K562 (cell line): ENCODE results near the gene ZNF302. TPM values are rescaled to one million over a fixed set of nuclear protein-coding genes. Genes with fewer than 3 reads are reported as not detected.

ENCODE experiments used
- FOXK2 ChIP-seq, 2 experiments: fragments of 450-650 bp; IDR thresholded peaks in 1 of 2; conservative IDR thresholded peaks in 1 of 2; 2 replicates each; pipeline ENCODE4 v1.6.1; 2016; ENCODE audit warnings: low read depth in 2 of 2, mild to moderate bottlenecking in 1 of 2
- HDAC1 ChIP-seq, 2 experiments: fragments of 450-650 bp; IDR thresholded peaks; 2 replicates each; pipeline ENCODE4 v1.6.1; 2016 to 2017; ENCODE audit warnings: inconsistent platforms in 1 of 2, mild to moderate bottlenecking in 1 of 2, moderate library complexity in 1 of 2
- RBBP5 ChIP-seq: fragments of 200-600 bp; sonication (generic); IDR thresholded peaks from 2 replicates; pipeline ENCODE4 v1.6.1; 2012; ENCODE audit warnings: borderline replicate concordance, mild to moderate bottlenecking, low read length, control low read depth, inconsistent platforms; ENCODE audit not compliant: insufficient read depth, poor library complexity, severe bottlenecking
- polyA plus RNA-seq, 8 experiments: library from polyadenylated mRNA; depleted of rRNA in 4 of 8; stranded (reverse) in 5 of 8; unstranded in 3 of 8; fragments of >200 nt; fragmentation: Nextera tagmentation in 2 of 8; fragmentation: Illumina TruSeq in 1 of 8; extraction: Ambion mirVana in 2 of 8; extraction: Trizol in 1 of 8; gene quantifications; 2 replicates each; pipeline versions ENCODE4 v1.2.1 to v1.2.3, GENCODE V29; 2011 to 2014; ENCODE audit warnings: inconsistent platforms in 1 of 8, missing spikeins in 1 of 8
- total RNA-seq, 7 experiments: library from RNA; depleted of rRNA in 6 of 7; stranded (reverse); fragments of >200 nt in 6 of 7; fragmentation: Illumina TruSeq in 2 of 7; extraction: Trizol in 2 of 7; gene quantifications; 2 replicates each; pipeline versions ENCODE4 v1.2.1 to v1.2.3, GENCODE V29; 2011 to 2021; ENCODE audit warnings: low replicate concordance in 1 of 7
- TF ChIP-seq, protein P1 (sequence below): fragments of 250-450 bp; sonication (Bioruptor Pico); IDR thresholded peaks from 2 replicates; pipeline ENCODE4 v1.4.0; 2020

The ZNF302 gene
- total and polyA plus RNA-seq, 9 of the 15 experiments (the other 6 are each of a cell fraction or from before 2014, with no cell fraction given): 0.08 to 1.0 (median 0.27) TPM; not detected in 1

DNA sequence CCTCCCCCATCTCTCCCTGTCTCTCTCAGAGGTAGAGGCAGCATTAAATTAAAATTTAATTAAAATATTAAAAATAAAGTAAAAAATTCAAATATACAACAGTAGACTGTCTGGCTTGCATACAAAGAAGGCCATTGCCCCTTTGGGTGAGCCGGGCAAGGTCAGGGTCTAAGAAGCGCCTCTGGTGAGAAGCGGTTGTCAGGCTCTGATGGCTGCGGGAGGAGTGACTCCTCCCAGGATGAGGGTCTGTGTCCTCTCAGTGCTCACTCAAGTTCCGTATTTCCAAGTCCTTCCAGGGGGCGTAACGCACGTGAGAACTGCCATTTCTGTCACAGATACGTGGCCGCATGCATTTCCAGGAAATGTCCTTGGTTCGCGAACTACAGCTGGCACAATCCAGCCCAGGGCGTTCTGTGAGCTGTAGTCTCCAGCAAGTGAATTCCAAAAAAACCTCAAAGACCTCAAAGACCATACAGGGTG is 55.8 kb downstream of the ZNF302 start (continued):
- TF ChIP-seq, protein P1, sequence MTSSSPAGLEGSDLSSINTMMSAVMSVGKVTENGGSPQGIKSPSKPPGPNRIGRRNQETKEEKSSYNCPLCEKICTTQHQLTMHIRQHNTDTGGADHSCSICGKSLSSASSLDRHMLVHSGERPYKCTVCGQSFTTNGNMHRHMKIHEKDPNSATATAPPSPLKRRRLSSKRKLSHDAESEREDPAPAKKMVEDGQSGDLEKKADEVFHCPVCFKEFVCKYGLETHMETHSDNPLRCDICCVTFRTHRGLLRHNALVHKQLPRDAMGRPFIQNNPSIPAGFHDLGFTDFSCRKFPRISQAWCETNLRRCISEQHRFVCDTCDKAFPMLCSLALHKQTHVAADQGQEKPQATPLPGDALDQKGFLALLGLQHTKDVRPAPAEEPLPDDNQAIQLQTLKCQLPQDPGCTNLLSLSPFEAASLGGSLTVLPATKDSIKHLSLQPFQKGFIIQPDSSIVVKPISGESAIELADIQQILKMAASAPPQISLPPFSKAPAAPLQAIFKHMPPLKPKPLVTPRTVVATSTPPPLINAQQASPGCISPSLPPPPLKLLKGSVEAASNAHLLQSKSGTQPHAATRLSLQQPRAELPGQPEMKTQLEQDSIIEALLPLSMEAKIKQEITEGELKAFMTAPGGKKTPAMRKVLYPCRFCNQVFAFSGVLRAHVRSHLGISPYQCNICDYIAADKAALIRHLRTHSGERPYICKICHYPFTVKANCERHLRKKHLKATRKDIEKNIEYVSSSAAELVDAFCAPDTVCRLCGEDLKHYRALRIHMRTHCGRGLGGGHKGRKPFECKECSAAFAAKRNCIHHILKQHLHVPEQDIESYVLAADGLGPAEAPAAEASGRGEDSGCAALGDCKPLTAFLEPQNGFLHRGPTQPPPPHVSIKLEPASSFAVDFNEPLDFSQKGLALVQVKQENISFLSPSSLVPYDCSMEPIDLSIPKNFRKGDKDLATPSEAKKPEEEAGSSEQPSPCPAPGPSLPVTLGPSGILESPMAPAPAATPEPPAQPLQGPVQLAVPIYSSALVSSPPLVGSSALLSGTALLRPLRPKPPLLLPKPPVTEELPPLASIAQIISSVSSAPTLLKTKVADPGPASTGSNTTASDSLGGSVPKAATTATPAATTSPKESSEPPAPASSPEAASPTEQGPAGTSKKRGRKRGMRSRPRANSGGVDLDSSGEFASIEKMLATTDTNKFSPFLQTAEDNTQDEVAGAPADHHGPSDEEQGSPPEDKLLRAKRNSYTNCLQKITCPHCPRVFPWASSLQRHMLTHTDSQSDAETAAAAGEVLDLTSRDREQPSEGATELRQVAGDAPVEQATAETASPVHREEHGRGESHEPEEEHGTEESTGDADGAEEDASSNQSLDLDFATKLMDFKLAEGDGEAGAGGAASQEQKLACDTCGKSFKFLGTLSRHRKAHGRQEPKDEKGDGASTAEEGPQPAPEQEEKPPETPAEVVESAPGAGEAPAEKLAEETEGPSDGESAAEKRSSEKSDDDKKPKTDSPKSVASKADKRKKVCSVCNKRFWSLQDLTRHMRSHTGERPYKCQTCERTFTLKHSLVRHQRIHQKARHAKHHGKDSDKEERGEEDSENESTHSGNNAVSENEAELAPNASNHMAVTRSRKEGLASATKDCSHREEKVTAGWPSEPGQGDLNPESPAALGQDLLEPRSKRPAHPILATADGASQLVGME (CRISPR knock-in tag): 0 out of 2 replicates have a peak, but pooled peaks have one; percentile 38
- peak in 1 of 2 experiments; percentile 75; a peak in 2 of 4 replicates for TF ChIP-seq HDAC1 (IDR thresholded peaks at IDR 0.05)
- peak in 1 of 2 experiments; percentile 16; a peak in 1 of 4 replicates for TF ChIP-seq FOXK2 (conservative IDR thresholded peaks at IDR 0.05 in 1 of 2, IDR thresholded peaks at IDR 0.05 in 1 of 2; ENCODE audit: low read depth in 2 of 2)
- TF ChIP-seq RBBP5: no peak
